ENCODE measurements around the gene METTL27.
"Not testable (repeated sequence)": the region's sequence is repeated elsewhere in the genome, so short reads cannot be mapped to it uniquely, and the experiment has no call there.

METTL27 gene

GRCh38 chr7:73822319-73823173 lies 19.8 kb downstream of the METTL27 start:
- Histone ChIP-seq H3K9me3 (ENCODE audit: severe bottlenecking) (no peaks in the 10 kb centered on the region), H3K4me3 (ENCODE audit: low read depth, low read length) (no peak overlapping the region), H3K27ac (peak overlapping the region; percentile 74), H3K36me3 (no peaks in the 10 kb centered on the region), H3K27me3 (ENCODE audit: insufficient read depth, low read depth, severe bottlenecking) (no peaks in the 10 kb centered on the region)
- no peak for TF ChIP-seq CTCF (IDR thresholded peaks at IDR 0.05; ENCODE audit: low read depth, low read length)
- peak; percentile 95 for DNase-seq

DNA sequence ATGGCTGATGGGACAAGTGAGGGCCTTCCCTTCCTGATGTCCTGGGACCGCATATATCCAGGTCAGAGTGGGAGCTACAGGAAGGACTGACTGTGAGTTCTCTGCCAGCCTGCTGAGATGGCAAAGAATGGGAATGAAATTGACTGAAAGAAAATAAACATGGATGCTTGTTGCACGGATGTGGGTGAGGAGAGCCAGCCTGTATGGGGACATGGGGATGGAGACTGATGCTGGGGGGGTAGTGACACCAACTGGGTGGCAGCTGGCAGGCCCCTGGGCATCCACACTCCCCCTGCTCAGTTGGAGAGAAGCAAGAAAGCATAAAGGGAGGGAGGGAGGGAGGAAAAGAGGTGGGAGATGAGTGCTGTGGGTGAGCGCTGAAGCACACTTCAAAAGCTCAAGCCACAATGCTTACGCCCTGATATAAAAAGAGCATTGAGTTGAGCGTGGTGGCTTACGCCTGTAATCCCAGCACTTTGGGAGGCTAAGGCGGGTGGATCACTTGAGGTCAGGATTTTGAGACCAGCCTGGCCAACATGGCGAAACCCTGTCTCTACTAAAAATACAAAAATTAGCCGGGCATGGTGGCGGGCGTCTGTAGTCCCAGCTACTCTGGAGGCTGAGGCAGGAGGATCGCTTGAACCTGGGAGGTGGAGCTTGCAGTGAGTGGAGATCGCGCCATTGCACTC lies 20.6 kb downstream of the METTL27 start:
- H3K9me3 ChIP-seq (ENCODE audit: severe bottlenecking); H3K4me3 ChIP-seq (ENCODE audit: low read depth, low read length); H3K27me3 ChIP-seq (ENCODE audit: insufficient read depth, low read depth, severe bottlenecking); DNase-seq; H3K36me3 ChIP-seq: not testable (repeated sequence)
- peak overlapping the region; percentile 74 for H3K27ac ChIP-seq

GRCh38 chr7:73820013-73820412 lies 22.3 kb downstream of the METTL27 start:
- no peak for DNase-seq
- H3K9me3 ChIP-seq (ENCODE audit: severe bottlenecking): no peaks in the 10 kb centered on the region
- no peaks in the 10 kb centered on the region for H3K27me3 ChIP-seq (ENCODE audit: insufficient read depth, low read depth, severe bottlenecking)
- no peaks in the 10 kb centered on the region for H3K36me3 ChIP-seq
- TF ChIP-seq CTCF (IDR thresholded peaks at IDR 0.05; ENCODE audit: low read depth, low read length): no peak
- H3K27ac ChIP-seq: no peak overlapping the region
- H3K4me3 ChIP-seq (ENCODE audit: low read depth, low read length): no peak overlapping the region

GRCh38 chr7:73817121-73817520 lies 25.2 kb downstream of the METTL27 start:
- Histone ChIP-seq H3K4me3 (ENCODE audit: low read depth, low read length) (no peak overlapping the region), H3K36me3 (no peaks in the 10 kb centered on the region), H3K9me3 (ENCODE audit: severe bottlenecking) (no peaks in the 10 kb centered on the region), H3K27me3 (ENCODE audit: insufficient read depth, low read depth, severe bottlenecking) (no peaks in the 10 kb centered on the region), H3K27ac (no peak overlapping the region)
- TF ChIP-seq CTCF (IDR thresholded peaks at IDR 0.05; ENCODE audit: low read depth, low read length): no peak
- no peak for DNase-seq

GRCh38 chr7:73815436-73815835 lies 26.9 kb downstream of the METTL27 start:
- H3K9me3 ChIP-seq (ENCODE audit: severe bottlenecking): no peaks in the 10 kb centered on the region
- no peaks in the 10 kb centered on the region for H3K27me3 ChIP-seq (ENCODE audit: insufficient read depth, low read depth, severe bottlenecking)
- H3K36me3 ChIP-seq: no peaks in the 10 kb centered on the region
- no peak for DNase-seq
- H3K27ac ChIP-seq: no peak overlapping the region
- TF ChIP-seq CTCF (IDR thresholded peaks at IDR 0.05; ENCODE audit: low read depth, low read length): no peak
- no peak overlapping the region for H3K4me3 ChIP-seq (ENCODE audit: low read depth, low read length)

- H3K36me3 ChIP-seq: no peaks in the 10 kb centered on the region
- no peaks in the 10 kb centered on the region for H3K27me3 ChIP-seq (ENCODE audit: insufficient read depth, low read depth, severe bottlenecking)
- no peak overlapping the region for H3K4me3 ChIP-seq (ENCODE audit: low read depth, low read length)
- no peaks in the 10 kb centered on the region for H3K9me3 ChIP-seq (ENCODE audit: severe bottlenecking)
- TF ChIP-seq CTCF (IDR thresholded peaks at IDR 0.05; ENCODE audit: low read depth, low read length): no peak
- no peak for DNase-seq
- H3K27ac ChIP-seq: no peak overlapping the region
These were observed 29.3 kb downstream of the METTL27 start for GRCh38 chr7:73812996-73813395.

Measured in WERI-Rb-1 (cell line).